RWPE2 (cell line): ENCODE measurements around the gene KHDRBS2.

ENCODE experiments used
- ATAC-seq: fragments of 200-7000 bp; cut with Tn5 transposase; 3 replicates; pipeline ENCODE4 v1.9.1; 2021; ENCODE audit warnings: low read depth
- DNase-seq: peaks from one replicate; pipeline ENCODE4 v3.0.0-alpha.2; 2020; ENCODE audit warnings: low spot score
- H3K27ac ChIP-seq: fragments of 450-650 bp; 2 replicates; pipeline ENCODE4 v1.5.1; 2017; ENCODE audit warnings: mild to moderate bottlenecking; ENCODE audit not compliant: poor library complexity, severe bottlenecking
- H3K27me3 ChIP-seq: fragments of 250-450 bp; sonication (Bioruptor Pico); 2 replicates; pipeline ENCODE4 v1.5.1; 2021; ENCODE audit warnings: mild to moderate bottlenecking, moderate library complexity; ENCODE audit not compliant: insufficient read depth, poor library complexity, severe bottlenecking
- H3K36me3 ChIP-seq: fragments of 250-450 bp; sonication (Bioruptor Pico); 2 replicates; pipeline ENCODE4 v1.5.1; 2020; ENCODE audit warnings: low read depth, mild to moderate bottlenecking, moderate library complexity
- H3K4me1 ChIP-seq: fragments of 250-450 bp; sonication (Bioruptor Pico); 2 replicates; pipeline ENCODE4 v1.5.1; 2021; ENCODE audit warnings: mild to moderate bottlenecking, moderate library complexity; ENCODE audit not compliant: insufficient read depth, poor library complexity, severe bottlenecking
- H3K4me3 ChIP-seq: fragments of 250-450 bp; sonication (Bioruptor Pico); 2 replicates; pipeline ENCODE4 v1.5.1; 2021; ENCODE audit warnings: mild to moderate bottlenecking, moderate library complexity; ENCODE audit not compliant: severe bottlenecking
- H3K9me3 ChIP-seq: fragments of 250-450 bp; sonication (Bioruptor Pico); 2 replicates; pipeline ENCODE4 v1.5.1; 2021; ENCODE audit warnings: mild to moderate bottlenecking, moderate library complexity; ENCODE audit not compliant: severe bottlenecking
- CTCF ChIP-seq: fragments of 450-650 bp; IDR thresholded peaks from one replicate; pipeline ENCODE4 v1.5.1; 2017; ENCODE audit warnings: mild to moderate bottlenecking, moderate library complexity; ENCODE audit not compliant: poor library complexity, severe bottlenecking

The KHDRBS2 gene

GRCh38 chr6:62285612-62286469, at the start of gene KHDRBS2:
Gene KHDRBS2, minus strand, starts transcription at chr6:62286225.
- ATAC-seq: peak; percentile 94
- peak; percentile 45 for DNase-seq
- Histone ChIP-seq H3K4me1 (no peaks in the 10 kb centered on the region), H3K27ac (no peak within 1 kb of the TSS), H3K9me3 (peaks cover 1% of the 10 kb centered on the region), H3K36me3 (no peaks in the 10 kb centered on the region), H3K27me3 (peaks cover 41% of the 10 kb centered on the region), H3K4me3 (no peak within 1 kb of the TSS)
- no peak for TF ChIP-seq CTCF

GRCh38 chr6:62328607-62329006, 42.6 kb upstream of the KHDRBS2 start:
- no peak for ATAC-seq
- H3K27ac ChIP-seq: no peak overlapping the region
- H3K27me3 ChIP-seq: no peaks in the 10 kb centered on the region
- TF ChIP-seq CTCF: no peak
- DNase-seq: no peak
- no peaks in the 10 kb centered on the region for H3K9me3 ChIP-seq
- H3K4me1 ChIP-seq: no peaks in the 10 kb centered on the region
- no peak overlapping the region for H3K4me3 ChIP-seq
- H3K36me3 ChIP-seq: no peaks in the 10 kb centered on the region

DNA sequence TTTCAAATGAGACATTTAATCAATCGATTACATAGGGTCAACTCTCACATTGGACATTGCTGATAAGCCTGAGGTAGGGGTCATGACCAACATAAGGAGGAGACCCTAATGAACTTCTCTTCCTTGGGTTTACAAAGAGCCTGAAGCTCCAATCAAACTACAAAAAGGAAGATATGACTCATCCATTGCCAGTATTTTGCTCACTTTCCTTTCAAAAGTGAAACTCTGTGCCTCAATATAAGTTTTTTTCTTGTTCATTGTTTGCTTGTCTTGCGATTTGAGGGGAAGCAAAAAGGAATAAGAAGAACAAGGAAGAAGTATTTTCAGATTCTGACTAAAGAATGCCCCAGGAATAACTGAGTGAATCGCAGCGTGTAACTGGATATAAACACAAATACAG, 38.8 kb upstream of the KHDRBS2 start:
- Histone ChIP-seq H3K27me3 (no peaks in the 10 kb centered on the region), H3K9me3 (no peaks in the 10 kb centered on the region), H3K4me1 (no peaks in the 10 kb centered on the region), H3K27ac (no peak overlapping the region), H3K4me3 (no peak overlapping the region), H3K36me3 (no peaks in the 10 kb centered on the region)
- ATAC-seq (no peak), DNase-seq (no peak)
- no peak for TF ChIP-seq CTCF

- Histone ChIP-seq H3K4me1 (no peaks in the 10 kb centered on the region), H3K9me3 (no peaks in the 10 kb centered on the region), H3K4me3 (no peak overlapping the region), H3K36me3 (no peaks in the 10 kb centered on the region), H3K27me3 (no peaks in the 10 kb centered on the region), H3K27ac (no peak overlapping the region)
- DNase-seq: no peak
- no peak for ATAC-seq
- TF ChIP-seq CTCF: no peak
Observed at GRCh38 chr6:62323818-62324431, 37.9 kb upstream of the KHDRBS2 start.
